GM21786 (cell line): ENCODE results near the gene GPR161.

ENCODE experiments used
- ATAC-seq: cut with Tn5 transposase; IDR thresholded peaks from one replicate; pipeline ENCODE4 v1.9.1; 2021; ENCODE audit not compliant: unreplicated experiment

The GPR161 gene

GRCh38 chr1:168150283-168150682 lies 13.6 kb upstream of the GPR161 start:
- ATAC-seq: no peak

- ATAC-seq: peak; percentile 72
These were observed 12.2 kb upstream of the GPR161 start for GRCh38 chr1:168148916-168149315.

GRCh38 chr1:168146626-168147025 lies 9.9 kb upstream of the GPR161 start:
- ATAC-seq: no peak

GRCh38 chr1:168146160-168146539 lies 9.4 kb upstream of the GPR161 start:
- ATAC-seq: no peak

GRCh38 chr1:168145184-168146159 lies 8.7 kb upstream of the GPR161 start:
- peak; percentile 92 for ATAC-seq

GRCh38 chr1:168141871-168142385 lies 5.2 kb upstream of the GPR161 start:
- no peak for ATAC-seq

GRCh38 chr1:168139070-168139469 lies 2.3 kb upstream of the GPR161 start:
- no peak for ATAC-seq

GRCh38 chr1:168138134-168138533 lies 1.4 kb upstream of the GPR161 start:
- ATAC-seq: no peak

GRCh38 chr1:168137515-168137821 lies 738 bp upstream of the GPR161 start:
- no peak for ATAC-seq

- ATAC-seq: no peak
These were observed 615 bp downstream of the GPR161 start for GRCh38 chr1:168135921-168136708.

GRCh38 chr1:168135116-168135920 lies 1.4 kb downstream of the GPR161 start:
- no peak for ATAC-seq

GRCh38 chr1:168134642-168135041 lies 2.1 kb downstream of the GPR161 start:
- no peak for ATAC-seq

GRCh38 chr1:168134132-168134531 lies 2.6 kb downstream of the GPR161 start:
- no peak for ATAC-seq

GRCh38 chr1:168129933-168130332 lies 6.8 kb downstream of the GPR161 start:
- no peak for ATAC-seq

GRCh38 chr1:168127503-168127902 lies 9.2 kb downstream of the GPR161 start:
- no peak for ATAC-seq

GRCh38 chr1:168125051-168125450 lies 11.7 kb downstream of the GPR161 start:
- ATAC-seq: no peak

GRCh38 chr1:168121401-168122011 lies 15.2 kb downstream of the GPR161 start:
- no peak for ATAC-seq

GRCh38 chr1:168119750-168120149 lies 17.0 kb downstream of the GPR161 start:
- ATAC-seq: no peak

GRCh38 chr1:168116327-168116799 lies 20.4 kb downstream of the GPR161 start:
- ATAC-seq: no peak

GRCh38 chr1:168114845-168115244 lies 21.9 kb downstream of the GPR161 start:
- no peak for ATAC-seq
